ENCODE data around the gene CCNF.
"Not testable (repeated sequence)": the region's sequence is repeated elsewhere in the genome, so short reads cannot be mapped to it uniquely, and the experiment has no call there.

The CCNF gene

DNA sequence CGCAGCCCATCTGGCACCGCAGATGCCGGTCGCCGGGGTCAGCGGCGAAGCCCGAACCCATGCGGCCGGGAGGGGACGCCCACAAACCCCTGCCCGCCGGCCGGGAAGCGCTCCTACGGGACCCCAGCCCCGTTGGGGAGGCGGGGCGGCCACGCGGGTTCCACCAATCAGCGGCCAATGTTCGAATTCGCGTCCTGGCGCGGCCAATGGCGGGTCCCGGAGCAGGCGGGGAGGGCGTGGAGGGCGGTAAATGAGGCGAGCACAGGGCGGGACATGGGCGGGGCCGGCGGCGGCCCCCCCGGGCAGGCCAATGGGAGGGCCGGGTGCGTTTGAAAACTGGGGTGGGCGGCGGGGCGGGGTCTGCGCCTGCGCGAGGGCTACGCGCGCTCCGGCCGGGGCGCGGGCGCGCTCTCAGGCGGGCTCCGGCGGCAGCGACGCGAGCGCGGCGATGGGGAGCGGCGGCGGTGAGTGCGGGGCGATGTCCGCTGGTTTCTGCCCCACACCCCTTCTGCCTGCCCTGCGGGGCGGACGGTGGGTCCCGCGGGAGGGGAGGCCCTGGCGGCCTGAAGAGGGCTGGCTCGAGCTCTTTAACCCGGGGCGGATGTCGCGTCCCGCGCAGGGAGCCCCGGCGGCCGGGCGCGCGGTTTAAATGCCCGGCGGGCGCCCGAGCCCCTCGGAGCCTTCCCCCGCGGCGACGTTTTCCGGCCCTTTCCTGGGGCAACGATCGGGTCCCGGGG lies at the start of gene CCNF:
Gene CCNF (plus strand): TSS at position 414 of the 737 bp plus-strand sequence. CDS start 35 bp downstream, at position 449.
- DNase-seq: peak; percentile 100

DNA sequence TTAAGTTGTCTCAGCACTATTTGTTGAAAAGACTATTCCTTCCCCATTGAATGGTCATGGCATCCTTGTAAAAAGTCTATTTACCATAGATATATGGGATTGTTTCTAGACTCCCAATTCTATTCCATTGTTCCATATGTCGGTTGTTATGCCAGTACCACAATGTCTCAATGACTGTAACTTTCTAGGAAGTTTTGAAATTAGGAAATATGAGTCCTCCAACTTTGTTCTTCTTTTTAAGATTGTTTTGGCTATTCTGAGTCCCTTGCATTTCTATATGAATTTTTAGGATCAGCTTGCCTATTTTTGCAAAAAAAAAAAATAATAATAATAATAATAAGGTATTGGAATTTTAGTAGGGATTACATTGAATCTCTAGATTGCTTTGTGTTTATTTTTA lies 45.7 kb upstream of the CCNF start:
- no peak for DNase-seq

DNA sequence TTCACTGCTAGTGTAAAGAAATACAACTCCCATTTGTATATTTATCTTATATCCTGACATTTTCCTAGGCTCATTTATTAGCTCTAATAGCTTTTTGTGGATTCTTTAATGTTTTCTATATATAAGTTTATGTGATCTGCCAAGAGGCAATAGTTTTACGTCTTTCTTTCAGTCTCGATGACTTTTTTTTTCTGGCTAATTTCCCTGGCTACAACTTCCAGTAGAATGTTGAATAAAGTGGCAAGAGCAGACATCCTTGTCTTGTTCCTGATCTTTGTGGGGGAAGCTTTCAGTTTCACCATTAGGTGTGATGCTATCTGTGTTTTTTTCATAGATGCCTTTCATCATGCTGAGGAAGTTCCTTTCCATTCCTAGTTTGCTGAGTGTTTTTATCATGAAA lies 44.8 kb upstream of the CCNF start:
- no peak for DNase-seq

GRCh38 chr16:2385190-2385836 lies 43.9 kb upstream of the CCNF start:
- no peak for DNase-seq

DNA sequence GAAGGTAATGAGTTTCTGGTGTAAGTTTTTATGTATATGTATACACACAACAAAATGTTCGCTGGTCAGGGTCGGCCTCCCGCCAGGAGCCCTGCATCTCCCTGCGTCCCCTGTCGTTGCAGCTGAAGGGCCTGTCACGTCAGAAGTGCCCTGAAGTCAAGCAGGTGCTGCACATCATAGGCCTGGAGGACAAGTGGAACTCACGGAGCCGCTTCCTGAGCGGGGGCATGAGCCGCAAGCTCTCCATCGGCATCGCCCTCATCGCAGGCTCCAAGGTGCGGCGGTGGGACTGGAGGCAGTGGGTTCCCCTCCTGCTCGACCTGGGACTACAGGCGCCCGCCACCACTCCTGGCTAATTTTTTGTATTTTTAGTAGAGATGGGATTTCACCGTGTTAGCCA lies 43.3 kb upstream of the CCNF start:
- DNase-seq: not testable (repeated sequence)

DNA sequence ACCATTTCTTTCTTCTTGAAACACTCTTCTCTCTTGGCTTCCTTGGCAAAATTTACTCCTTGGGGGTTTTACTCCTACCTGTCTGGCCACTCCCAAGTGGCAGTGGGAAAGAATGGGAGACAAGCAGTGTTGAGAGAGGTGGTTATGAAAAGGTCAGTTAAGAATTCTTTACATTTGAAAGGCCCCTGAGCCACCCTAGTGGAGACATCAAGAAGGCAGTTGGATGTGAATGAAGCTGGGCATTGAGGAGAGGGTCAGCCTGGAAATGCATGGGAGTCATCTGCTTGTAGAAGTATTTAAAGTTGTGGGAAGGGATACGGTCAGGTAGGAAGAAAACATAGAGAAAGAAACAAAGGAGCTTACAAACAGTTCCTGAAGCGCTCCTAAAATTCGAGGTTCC lies 42.3 kb upstream of the CCNF start:
- no peak for DNase-seq

DNA sequence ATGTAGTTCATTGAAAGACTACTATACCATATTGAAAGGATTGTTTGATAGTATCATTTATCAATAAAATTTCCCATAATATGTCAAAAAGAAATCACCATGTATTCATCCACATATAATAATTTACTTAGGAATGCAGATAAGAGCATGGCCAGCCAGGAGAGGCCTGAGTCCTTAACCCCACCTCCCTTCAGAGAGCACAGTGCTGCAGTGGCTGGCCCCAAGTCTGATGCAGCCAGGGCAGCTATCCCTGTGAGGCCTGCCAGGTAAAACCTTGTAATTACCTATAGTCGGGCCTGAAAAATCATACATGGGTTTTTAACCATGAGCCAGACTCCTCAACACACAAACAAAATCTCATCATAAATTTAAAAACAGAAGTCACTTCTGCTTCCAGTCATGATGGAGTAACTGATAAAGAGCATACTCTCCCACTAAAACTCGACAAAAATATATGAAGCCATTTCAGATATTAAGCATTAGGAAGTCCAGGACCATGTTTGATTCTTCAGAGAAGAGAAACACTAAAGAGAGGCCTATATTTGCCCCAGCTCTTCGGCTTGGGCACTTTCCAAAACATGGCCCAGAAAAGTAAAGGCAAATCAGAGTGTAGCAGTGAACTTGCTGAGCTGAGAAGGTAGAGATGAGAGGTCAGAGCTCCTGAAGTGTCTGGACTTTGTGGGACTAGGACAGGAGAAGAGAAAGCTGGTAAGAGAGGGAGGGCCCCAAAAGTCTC lies 40.9 kb upstream of the CCNF start:
- no peak for DNase-seq

- DNase-seq: no peak
Observed at GRCh38 chr16:2388875-2389433, 40.3 kb upstream of the CCNF start.

DNA sequence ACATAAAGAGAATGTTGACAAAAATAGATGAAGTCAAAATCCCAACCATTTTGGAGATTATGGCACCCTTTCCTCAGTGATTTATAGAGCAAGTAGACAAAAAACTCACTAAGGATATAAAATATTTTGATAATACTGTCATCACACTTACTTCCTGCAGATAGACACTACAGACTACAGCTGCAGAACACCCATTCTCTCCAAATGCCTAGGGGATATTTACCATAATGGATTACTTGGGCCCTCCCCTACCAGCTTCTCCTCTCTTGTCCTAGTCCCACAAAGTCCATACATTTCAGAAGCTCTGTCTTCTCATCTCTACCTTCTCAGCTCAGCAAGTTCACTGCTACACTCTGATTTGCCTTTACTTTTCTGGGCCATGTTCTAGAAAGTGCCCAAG lies 37.2 kb upstream of the CCNF start:
- DNase-seq: no peak

GRCh38 chr16:2398520-2398919 lies 30.7 kb upstream of the CCNF start:
- no peak for DNase-seq

- no peak for DNase-seq
Observed at GRCh38 chr16:2404099-2404498, 25.1 kb upstream of the CCNF start.

DNA sequence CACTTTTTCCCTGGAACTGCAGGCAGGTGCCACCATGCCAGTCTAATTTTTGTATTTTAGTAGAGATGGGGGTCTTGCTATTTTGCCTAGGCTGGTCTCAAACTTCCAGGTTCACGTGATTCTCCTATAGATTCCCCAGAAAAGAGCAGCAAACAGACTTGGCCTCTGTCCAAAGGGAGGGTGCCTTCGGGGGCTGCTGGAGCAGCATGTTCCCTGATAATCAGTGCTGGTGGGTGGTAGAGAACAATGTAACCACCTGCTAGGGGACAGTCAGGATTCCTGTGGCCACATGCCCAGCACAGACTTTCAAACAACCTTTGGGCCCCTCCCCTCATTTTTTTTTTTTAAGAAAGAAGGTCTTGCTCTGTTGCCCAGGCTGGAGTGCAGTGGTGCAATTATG lies 14.2 kb upstream of the CCNF start:
- DNase-seq: no peak

GRCh38 chr16:2420035-2420434 lies 9.2 kb upstream of the CCNF start:
- DNase-seq: no peak

GRCh38 chr16:2422123-2422867 lies 7.0 kb upstream of the CCNF start:
- no peak for DNase-seq

DNA sequence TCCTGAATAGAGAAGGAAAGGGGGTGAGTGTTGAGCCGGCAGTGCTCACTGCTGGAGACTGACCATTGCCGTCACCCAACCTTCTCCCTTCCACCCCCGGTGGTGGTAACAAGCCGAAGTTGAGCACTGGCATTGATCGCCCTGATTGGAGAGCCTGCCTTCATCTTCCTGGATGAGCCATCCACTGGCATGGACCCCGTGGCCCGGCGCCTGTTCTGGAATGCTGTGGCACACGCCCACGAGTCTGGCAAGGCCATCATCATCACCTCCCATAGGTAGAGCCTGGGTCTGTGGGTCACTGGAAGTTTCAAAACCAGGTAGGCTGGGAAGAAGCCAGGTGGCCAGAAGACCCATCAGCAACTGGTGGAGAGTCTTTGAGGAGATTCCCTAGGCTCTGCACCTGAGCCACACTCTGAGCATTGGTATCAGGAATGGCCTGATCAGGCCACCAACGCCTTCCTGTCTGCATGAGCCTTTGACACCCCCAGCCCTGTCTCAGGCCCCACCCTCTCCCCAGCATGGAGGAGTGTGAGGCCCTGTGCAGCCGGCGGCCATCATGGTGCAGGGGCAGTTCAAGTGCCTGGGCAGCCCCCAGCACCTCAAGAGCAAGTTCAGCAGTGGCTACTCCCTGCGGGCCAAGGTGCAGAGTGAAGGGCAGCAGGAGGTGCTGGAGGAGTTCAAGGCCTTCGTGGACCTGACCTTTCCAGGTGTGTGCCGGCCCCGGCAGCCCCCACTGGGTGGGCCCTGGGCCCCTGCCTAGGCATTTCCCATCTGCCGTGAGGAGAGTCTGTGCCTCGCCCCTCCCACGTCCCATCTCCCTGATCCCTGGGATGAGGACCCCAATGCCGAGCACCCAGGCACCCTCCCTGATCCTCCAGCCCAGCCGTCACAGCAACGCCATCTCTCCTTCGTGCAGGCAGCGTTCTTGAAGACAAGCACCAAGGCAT lies 4.9 kb upstream of the CCNF start:
- no peak for DNase-seq

DNA sequence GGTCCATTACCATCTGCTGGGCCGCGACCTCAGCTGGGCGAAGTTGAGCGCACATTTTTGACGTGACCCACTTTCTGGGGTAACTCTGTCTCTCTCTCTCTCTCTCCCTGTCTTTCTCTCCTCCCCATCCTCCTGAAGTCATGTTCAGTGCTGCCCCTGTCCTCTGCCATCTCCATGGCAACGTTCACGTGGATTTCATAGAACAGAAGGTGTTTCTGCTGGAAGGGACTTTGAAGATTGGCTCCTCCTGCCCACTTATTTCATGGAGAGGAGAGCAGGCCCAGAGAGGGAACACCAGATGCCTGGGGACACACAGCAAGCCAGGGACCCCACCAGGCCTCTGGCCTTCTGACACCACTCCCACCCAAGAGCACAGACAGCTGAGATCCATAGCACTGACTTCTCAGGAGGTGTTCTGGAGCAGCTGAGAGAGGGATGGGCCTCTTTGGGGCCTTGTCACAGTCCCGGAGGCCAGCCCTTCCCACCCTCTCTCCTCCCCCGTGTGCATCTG lies 4.2 kb upstream of the CCNF start:
- DNase-seq: no peak

DNA sequence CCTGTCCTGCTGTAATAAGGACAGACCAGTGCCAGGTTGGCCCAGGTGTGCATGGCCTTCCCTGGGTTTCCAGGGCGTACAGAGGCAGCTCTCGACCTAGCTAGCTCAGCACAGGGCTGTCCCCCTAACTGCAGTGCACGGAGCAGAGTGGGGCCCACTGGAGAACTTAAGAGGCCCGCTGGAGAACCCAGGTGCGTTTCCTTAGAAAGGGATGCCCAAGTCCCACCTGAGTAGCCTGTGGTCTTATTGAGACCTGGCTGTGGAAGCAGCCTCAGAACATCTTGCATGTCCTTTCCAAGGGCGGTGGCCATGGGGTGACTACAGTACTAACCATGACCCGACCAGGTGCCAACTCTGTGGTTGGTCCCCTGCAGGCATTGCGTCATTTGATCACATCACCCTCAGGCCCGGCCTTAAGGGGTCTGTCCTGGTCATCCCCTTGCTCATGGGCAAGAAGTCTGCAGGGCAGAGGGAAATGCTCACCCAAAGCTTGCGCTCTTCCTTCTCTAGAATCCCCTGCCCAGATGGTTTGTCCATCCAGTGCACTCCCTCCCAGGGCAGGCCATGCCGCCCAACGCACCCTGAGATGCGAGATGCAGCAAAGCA lies 3.3 kb upstream of the CCNF start:
- DNase-seq: no peak

- DNase-seq: no peak
Observed at GRCh38 chr16:2426941-2427361, 2.3 kb upstream of the CCNF start.

- DNase-seq: no peak
Observed at GRCh38 chr16:2427526-2427925, 1.7 kb upstream of the CCNF start.

- DNase-seq: no peak
Observed at GRCh38 chr16:2428051-2428783, 1.0 kb upstream of the CCNF start.

- no peak for DNase-seq
Observed at GRCh38 chr16:2428784-2429033, 538 bp upstream of the CCNF start.

Measured in right forelimb (tissue), 1 donor.